Dermis microvascular lymphatic vessel endothelial cell (primary cell): ENCODE data around the gene OLFML2A. TPM values are rescaled to one million over a fixed set of nuclear protein-coding genes. Genes with fewer than 3 reads are reported as not detected.

Experiments used
- DNase-seq, 2 donors: peaks; one replicate each; pipeline versions ENCODE4 v3.0.0 to v3.0.0-alpha.2; 2010; ENCODE audit warnings: low read depth in 2 of 2
- total RNA-seq: library from RNA; depleted of rRNA; stranded (reverse); fragments of >200 nt; gene quantifications from 2 replicates; pipeline ENCODE4 v1.2.1, GENCODE V29; 2014

Gene OLFML2A
- total RNA-seq, 1 donor from 2014 or later, result 1.9 TPM

- DNase-seq, result peak; percentile 50 to 78
Measured at GRCh38 chr9:124852829-124853531, 76.0 kb downstream of the OLFML2A start, which contains the start of gene WDR38. WDR38 (plus strand) TSS chr9:124853460; CDS start chr9:124853532, 72 bp downstream.

DNA sequence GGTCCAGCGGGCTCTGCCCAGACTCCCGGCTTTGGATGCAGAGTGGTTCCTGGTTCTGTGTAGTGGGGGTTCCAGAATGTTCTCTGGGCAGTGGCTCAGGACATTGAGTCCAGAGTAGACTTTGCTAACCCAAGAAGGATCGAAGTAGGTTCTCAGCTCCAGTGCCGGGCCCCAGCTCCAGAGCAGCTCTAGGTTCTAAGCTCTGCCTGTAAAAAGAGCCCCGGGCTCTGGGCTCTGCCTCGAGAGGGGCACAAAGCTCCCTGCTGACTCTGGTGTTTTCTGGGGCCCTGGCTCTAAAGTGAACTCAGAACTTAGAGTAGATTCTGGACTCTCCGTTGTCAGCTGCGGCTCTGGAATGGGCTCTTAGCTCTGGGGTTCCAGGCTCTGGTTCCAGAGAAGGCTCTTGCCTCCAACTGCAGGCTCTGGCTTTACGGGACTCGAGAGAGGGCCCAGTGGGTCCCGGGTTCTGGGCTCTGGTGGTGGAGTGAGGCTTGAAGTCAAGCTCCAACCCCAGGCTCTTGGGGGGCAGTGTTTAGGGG, 76.7 kb downstream of the OLFML2A start:
- DNase-seq, result no peak

- no peak for DNase-seq
Measured at GRCh38 chr9:124854161-124854560, 77.2 kb downstream of the OLFML2A start.

GRCh38 chr9:124854822-124855221, 77.9 kb downstream of the OLFML2A start:
- DNase-seq, result no peak

DNA sequence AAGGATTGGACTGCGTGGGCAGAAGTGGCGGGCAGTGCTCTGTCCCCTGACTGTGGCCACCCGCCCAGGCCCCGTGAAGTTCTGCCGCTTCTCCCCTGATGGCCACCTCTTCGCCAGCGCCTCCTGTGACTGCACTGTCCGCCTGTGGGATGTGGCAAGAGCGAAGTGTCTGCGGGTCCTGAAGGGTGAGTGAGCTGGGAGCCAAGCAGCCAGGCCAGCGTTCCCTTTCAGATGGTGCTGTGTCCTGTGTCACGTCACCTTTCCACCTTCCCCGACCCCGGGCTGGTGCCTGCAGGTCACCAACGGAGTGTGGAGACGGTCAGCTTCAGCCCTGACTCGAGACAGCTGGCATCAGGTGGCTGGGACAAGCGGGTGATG, 78.6 kb downstream of the OLFML2A start:
- no peak for DNase-seq

DNA sequence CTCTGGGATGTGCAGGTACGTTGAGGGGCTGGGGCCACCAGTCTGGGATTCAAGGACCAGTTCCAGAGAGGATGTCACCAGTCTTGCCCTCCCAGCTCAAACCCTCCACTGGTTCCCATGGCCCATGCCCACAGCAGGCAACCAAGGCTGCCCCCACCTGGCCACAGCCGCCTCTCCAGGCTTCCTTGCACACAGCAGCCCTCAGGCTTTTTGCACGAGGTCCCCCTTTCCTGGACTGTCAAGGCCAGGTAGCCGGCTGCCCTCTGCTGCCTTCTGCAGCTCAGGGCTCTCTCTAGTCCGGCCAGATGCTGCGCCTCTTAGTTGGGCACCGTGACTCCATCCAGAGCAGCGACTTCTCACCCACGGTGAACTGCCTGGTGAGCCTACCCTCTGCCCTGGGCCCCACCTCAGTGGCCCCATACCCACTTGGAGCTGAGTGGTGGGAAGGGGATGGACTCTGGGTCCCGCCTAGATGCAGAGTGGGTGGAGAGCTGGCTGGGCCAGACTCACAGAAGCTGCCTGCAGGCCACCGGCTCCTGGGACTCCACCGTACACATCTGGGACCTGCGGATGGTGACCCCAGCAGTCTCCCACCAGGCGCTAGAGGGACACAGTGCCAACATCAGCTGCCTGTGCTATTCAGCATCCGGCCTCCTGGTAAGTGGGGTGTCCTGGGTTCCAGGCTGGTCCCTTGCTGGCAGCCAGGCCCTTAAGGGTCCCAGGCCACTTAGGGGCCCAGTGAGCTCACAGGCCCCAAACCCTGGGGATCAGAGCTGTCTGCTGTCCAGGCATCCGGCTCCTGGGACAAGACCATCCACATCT, 79.2 kb downstream of the OLFML2A start:
- DNase-seq, result peak in 1 of 2 donors; percentile 37

DNA sequence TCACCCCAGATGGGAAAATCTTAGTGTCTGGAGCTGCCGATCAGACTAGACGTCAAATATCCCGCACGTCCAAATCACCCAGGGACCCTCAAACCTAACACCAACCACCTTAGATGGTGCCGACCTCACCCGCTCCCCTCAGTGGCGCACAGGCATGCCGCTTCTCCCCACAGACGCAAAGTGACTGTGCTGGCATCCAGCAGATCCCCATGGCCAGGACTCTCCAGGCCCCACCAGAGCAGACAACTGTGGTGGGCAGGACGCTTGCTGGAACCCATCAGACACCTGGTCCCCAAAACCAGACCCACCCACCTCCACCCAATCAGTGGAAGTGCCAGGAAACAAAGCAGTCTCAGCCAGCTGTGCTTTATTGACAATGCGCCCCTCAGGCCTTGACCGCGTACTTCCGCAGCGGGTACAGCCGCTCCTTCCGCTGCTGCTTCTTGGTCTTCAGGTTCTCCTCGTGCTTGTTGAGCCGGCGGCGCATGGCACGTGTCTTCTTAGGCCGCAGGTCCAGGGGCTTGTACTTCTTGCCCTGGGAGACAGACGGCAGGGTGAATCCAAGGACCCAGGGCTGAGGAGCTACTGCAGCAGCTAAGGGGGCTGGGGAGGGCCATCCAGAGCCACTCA, 80.7 kb downstream of the OLFML2A start:
- no peak for DNase-seq

DNA sequence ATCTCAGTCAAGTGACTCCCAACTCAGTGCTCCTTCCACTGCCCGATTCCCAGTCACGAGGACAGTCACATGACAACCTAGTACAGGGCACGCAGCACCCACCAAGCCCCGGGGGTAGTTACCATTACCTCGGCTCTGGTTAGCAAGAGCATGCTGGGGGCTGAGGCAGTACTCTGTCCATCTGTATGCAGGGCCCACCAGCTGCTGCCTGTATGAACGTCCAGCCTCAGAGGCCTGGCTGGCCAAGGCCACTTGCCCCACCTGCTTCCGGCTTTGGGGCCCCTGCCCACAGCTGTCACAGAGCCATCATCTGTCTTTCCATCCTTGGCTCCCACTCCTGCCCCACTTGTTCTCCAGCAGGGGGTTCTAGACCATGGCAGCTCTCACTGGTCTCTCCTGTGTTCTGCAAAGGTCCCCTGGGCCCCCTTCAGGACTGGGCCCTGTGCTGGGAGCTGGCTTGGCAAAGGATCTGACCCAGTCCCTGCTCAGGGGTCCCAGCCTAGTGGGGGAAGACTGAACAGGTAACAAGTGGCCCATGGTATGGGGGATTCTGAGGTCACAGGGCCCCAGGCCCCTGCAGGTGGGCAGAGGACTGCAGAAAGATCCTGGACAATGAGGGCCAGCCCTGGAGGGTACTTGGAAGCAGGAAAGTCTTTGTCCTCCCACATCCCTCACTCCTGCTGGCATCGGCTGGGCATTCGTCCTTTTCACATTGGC, 81.6 kb downstream of the OLFML2A start:
- DNase-seq, result no peak

GRCh38 chr9:124859803-124860581, 83.1 kb downstream of the OLFML2A start:
- no peak for DNase-seq

DNA sequence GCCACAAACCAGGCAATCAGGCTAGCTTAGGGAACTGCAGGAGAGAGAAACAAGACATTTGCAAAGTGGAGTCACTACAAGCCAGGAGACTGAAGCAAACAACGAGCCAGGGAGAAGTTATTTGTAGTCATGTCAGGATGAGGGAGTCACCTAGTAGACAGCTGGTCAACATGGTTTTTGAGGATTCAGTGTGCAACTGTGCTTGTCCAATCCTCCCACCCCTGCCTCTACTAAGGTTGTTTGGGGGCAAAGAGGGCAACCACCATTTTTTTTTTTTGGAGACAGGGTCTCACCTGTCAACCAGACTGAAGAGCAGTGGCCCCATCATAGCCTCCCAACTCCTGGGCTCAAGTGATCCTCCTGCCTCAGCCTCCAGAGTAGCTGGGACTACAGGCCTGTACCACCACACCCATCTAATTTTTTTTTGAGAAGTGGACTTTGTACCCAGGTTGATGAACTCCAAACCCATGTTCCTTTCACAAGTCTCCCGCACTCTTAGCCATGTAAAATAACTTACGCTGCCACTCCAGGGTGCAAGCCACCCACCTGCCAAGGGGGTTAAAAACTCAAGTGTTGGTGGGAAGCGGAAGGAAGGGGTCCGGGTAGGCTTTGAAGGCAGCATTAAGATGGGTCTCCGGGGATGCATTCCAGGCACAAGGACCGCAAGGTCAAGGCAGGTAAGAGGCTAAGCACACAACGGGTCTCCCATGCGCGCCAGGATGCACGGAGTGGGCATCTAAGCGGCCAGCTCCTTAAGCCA, 83.8 kb downstream of the OLFML2A start:
- DNase-seq, result no peak

DNA sequence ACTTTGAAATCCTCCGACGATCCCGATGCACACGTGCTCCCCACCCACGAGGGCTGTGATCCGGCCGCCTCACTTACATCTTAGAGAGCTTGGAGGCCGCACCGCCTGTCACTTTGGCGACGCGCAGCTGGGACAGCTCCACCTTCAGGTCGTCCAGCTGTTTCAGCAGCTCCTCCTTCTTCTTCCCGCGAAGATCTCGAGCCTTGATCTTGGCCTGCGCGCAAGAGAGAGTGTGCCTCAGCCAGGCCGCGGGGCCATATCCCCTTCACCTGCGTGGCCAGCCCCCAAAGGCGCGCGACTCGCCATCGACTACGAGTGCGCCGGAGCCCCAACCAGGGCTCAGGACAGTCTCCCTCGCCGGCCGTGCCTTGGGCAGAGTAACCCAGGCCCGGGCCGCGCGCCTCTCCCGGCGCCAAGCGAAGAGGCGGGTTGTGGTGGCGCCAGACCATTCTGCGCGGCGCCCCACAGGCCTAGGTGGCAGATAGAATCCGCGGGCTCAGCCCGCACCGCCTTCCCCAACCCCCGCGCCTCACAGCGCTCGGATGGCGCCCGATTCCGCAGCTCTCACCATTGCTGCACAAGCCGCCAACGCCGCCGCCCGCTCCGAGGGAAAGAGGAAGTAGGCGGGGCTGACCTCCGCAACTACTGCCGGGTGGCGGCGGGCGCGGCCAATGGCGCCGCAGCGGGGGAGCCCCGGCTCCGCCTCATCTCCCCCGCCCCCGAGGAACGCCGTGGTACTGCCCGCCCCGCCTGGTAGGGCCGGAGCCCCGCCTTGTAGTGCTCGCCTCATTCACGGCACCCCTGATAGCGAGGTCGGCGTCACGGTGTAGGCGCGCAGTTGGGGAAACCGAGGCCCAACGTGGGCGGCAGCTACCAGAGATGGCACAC, 84.7 kb downstream of the OLFML2A start, which contains the start of the genes ARPC5L and RPL35:
Gene ARPC5L, plus strand, starts transcription at position 789 of the 888 bp plus-strand sequence. CDS start 7,161 bp downstream, outside the sequence.
Gene RPL35, minus strand, starts transcription at position 616 of the 888 bp plus-strand sequence. Its CDS starts 45 bp downstream, at position 571.
- DNase-seq, result peak; percentile 77 to 96

DNA sequence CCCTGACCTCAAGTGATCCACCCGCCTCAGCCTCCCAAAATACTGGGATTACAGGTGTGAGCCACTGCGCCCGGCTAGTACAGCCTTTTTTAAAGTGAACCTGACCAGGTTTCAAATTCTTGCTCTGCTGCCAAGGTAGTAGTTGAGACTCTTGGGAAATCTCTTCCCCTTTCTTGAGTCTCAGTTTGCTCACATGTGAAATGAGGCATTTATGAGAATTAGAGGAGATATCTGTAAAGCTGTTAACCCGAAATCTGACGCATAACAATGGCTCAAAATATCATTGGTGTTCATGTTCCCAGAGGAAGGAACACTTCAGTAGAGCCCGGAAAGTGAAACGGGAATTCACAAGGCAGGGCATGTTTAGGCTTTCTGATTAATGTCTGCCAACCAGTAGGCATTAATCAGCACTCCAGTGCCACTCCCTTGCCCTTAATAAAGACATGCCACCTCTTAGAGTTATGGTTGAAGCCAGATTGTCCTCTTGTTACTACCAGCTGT, 86.5 kb downstream of the OLFML2A start:
- peak in 1 of 2 donors; percentile 34 for DNase-seq

Other genes starting within 250 kb of the OLFML2A start
- gene NR6A1, start 5.8 kb upstream of the OLFML2A start, total RNA-seq, result 0.77 and 1.4 TPM in 2 replicates
- not detected in 2 replicates for gene WDR38, start 76.3 kb downstream of the OLFML2A start, total RNA-seq
- 1,146 and 1,670 TPM in 2 replicates for gene RPL35, start 84.8 kb downstream of the OLFML2A start, total RNA-seq
- 13.7 and 16.3 TPM in 2 replicates for gene ARPC5L, start 85.0 kb downstream of the OLFML2A start, total RNA-seq
- 5.9 and 7.6 TPM in 2 replicates for gene GOLGA1, start 163.9 kb downstream of the OLFML2A start, total RNA-seq